Kidney (tissue), 14 donors: ENCODE data around the gene CWH43. TPM values are rescaled to one million over a fixed set of nuclear protein-coding genes. Genes with fewer than 3 reads are reported as not detected.

Experiments
- DNase-seq, 5 donors: peaks; one replicate each; pipeline ENCODE4 v3.0.0-alpha.2; 2013 to 2020
- FAIRE-seq: peaks from 2 replicates; lab custom pipeline; 2012; peaks lifted over from hg19 to GRCh38; lab: Jason Lieb, UNC
- H3K27ac ChIP-seq, 2 donors: one replicate each; pipeline ENCODE4 v1.7.0; 2013; ENCODE audit warnings: low read depth in 2 of 2, low read length in 2 of 2, inconsistent platforms in 1 of 2
- H3K27me3 ChIP-seq: one replicate; pipeline ENCODE4 v1.7.1; 2013; ENCODE audit warnings: low read length, inconsistent platforms; ENCODE audit not compliant: control insufficient read depth, insufficient read depth
- H3K36me3 ChIP-seq, 3 donors: one replicate each; pipeline versions ENCODE4 v1.7.0 to v1.7.1; 2013; ENCODE audit warnings: low read length in 3 of 3, control low read depth in 1 of 3, inconsistent platforms in 1 of 3; ENCODE audit not compliant: insufficient read depth in 3 of 3, control insufficient read depth in 2 of 3
- H3K4me1 ChIP-seq, 3 donors: one replicate each; pipeline versions ENCODE4 v1.7.0 to v1.7.1; 2013; ENCODE audit warnings: low read length in 3 of 3, inconsistent platforms in 1 of 3, low read depth in 1 of 3; ENCODE audit not compliant: control insufficient read depth in 2 of 3, insufficient read depth in 2 of 3
- H3K4me3 ChIP-seq, 3 donors: one replicate each; pipeline versions ENCODE4 v1.7.0 to v1.8.1; 2013; ENCODE audit warnings: low read length in 3 of 3, control low read depth in 1 of 3, inconsistent platforms in 1 of 3
- H3K9ac ChIP-seq, 3 donors: one replicate each; pipeline versions ENCODE4 v1.7.0 to v1.7.1; 2013; ENCODE audit warnings: low read length in 3 of 3, control low read depth in 1 of 3, inconsistent platforms in 1 of 3
- H3K9me3 ChIP-seq, 3 donors: one replicate each; pipeline versions ENCODE4 v1.7.0 to v1.7.1; 2013; ENCODE audit warnings: low read length in 3 of 3, control low read depth in 1 of 3, inconsistent platforms in 1 of 3; ENCODE audit not compliant: control insufficient read depth in 2 of 3, insufficient read depth in 1 of 3
- CTCF ChIP-seq: IDR thresholded peaks from 3 replicates; pipeline ENCODE4 v1.5.1; 2012; ENCODE audit warnings: mild to moderate bottlenecking, moderate library complexity, borderline replicate concordance; ENCODE audit not compliant: insufficient read depth; ENCODE audit errors: extremely low read depth
- intact Hi-C: fragments of 100-400 bp; cut with DNase I; formaldehyde crosslinking; loops from one replicate; pipeline ENCODE4 v1.11.1; 2022
- polyA plus RNA-seq: library from polyadenylated mRNA; stranded (reverse); fragments of 350-450 nt; fragmentation: Illumina TruSeq; extraction: RNeasy Lipid Tissue Mini Kit (QIAGEN cat#74804); gene quantifications from one replicate; pipeline ENCODE4 v1.2.3, GENCODE V29; 2014; ENCODE audit warnings: low read depth, low replicate concordance; ENCODE audit not compliant: insufficient read depth
- total RNA-seq: library from RNA; stranded (reverse); fragmentation: NEBNext Ultra II Directional; extraction: Animal tissue kit (Norgen Biotek cat#: 25700); gene quantifications from one replicate; pipeline ENCODE4 v1.2.1, GENCODE V29; 2021
- donor health status: control.
- donor health status: control.
- donor health status: control.
- donor health status: control.
- donor health status: control.
- donor health status: DM: yes; HTN: yes; CAD: no.
- donor health status: Normal renal cell carcinoma (clear cell type).

The CWH43 gene
- total and polyA plus RNA-seq, 2 donors from 2014 or later: 2.4 to 15.8 TPM

- no peak for DNase-seq
- no peaks in the 10 kb centered on the region for H3K27me3 ChIP-seq
- H3K4me3 ChIP-seq: no peak overlapping the region
Observed at GRCh38 chr4:48945981-48946380, 40.1 kb upstream of the CWH43 start.

DNA sequence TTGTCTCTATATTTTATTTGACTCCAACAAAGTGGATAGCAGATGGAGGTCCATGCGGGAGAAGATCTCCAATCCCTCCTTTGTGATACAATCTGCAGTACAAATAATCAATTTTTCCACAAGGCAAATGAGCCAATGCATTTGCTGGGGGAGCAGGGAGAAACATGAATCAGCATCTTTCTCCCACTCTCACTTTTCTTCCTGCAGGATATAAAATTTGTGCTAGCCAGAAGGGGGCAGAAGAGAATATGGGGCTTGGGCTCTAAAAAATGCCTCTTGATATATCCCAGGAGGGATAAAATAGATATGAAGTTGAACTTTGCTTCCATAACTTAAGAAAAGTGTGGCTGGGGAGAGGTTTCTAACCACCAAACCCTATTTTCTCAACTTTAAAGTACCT is 38.3 kb upstream of the CWH43 start:
- Histone ChIP-seq H3K4me1 (peaks cover 0 to 5% (median 0%) of the 10 kb centered on the region in 3 donors), H3K36me3 (no peaks in the 10 kb centered on the region), H3K27me3 (no peaks in the 10 kb centered on the region), H3K9ac (no peak overlapping the region), H3K4me3 (no peak overlapping the region), H3K9me3 (no peaks in the 10 kb centered on the region), H3K27ac (no peak overlapping the region)
- FAIRE-seq (no peak), DNase-seq (no peak)
- no peak for TF ChIP-seq CTCF
- intact Hi-C loops: no loop called here

More at GRCh38 chr4:48945981-48946380, 40.1 kb upstream of the CWH43 start:
- H3K9ac ChIP-seq: no peak overlapping the region
- peaks cover 0 to 5% (median 0%) of the 10 kb centered on the region in 3 donors for H3K4me1 ChIP-seq
- no peaks in the 10 kb centered on the region for H3K36me3 ChIP-seq
- H3K9me3 ChIP-seq: no peaks in the 10 kb centered on the region
- H3K27ac ChIP-seq: no peak overlapping the region
- TF ChIP-seq CTCF: no peak
- intact Hi-C loops: no loop called here
- FAIRE-seq: no peak

GRCh38 chr4:48949086-48949485 is 37.0 kb upstream of the CWH43 start:
- H3K4me1 ChIP-seq: peaks cover 0 to 5% (median 0%) of the 10 kb centered on the region in 3 donors
- H3K27me3 ChIP-seq: no peaks in the 10 kb centered on the region
- no peak overlapping the region for H3K9ac ChIP-seq
- DNase-seq (no peak), FAIRE-seq (no peak)
- no peaks in the 10 kb centered on the region for H3K36me3 ChIP-seq
- TF ChIP-seq CTCF: no peak
- no peaks in the 10 kb centered on the region for H3K9me3 ChIP-seq
- H3K4me3 ChIP-seq: no peak overlapping the region
- H3K27ac ChIP-seq: no peak overlapping the region
- intact Hi-C loops: no loop called here
